ENCODE measurements around the gene SMURF1. TPM values are rescaled to one million over a fixed set of nuclear protein-coding genes. Genes with fewer than 3 reads are reported as not detected.
A peak's percentile ranks its signal among the peaks of the same experiment; 100 is the strongest.

Gene SMURF1
- total and polyA plus RNA-seq, 2 donors (not counting 1 experiment from before 2014, with no cell fraction given) = 17.2 to 18.7 TPM

GRCh38 chr7:99109108-99110051 is 34.5 kb downstream of the SMURF1 start:
- no peak overlapping the region for H3K4me3 ChIP-seq (replicated peaks in 1 of 4; ENCODE audit: control extremely low read depth in 1 of 4, insufficient read depth in 1 of 4, low read depth in 3 of 4, low read length in 4 of 4)
- peaks cover 2% of the 10 kb centered on the region for H4K20me1 ChIP-seq (ENCODE audit: control insufficient read depth, extremely low read depth, insufficient read depth, low read length)
- TF ChIP-seq EZH2 (IDR thresholded peaks at IDR 0.05; ENCODE audit: low read length, missing control alignments) = no peak
- TF ChIP-seq CTCF (conservative IDR thresholded peaks at IDR 0.05 in 1 of 2, IDR thresholded peaks at IDR 0.05 in 1 of 2; ENCODE audit: low read depth in 1 of 2, low read length in 2 of 2) = no peak
- H2AFZ ChIP-seq (ENCODE audit: low read length) = no peak overlapping the region
- H3K4me1 ChIP-seq (ENCODE audit: control insufficient read depth, extremely low read depth, insufficient read depth, low read length) = peaks cover 35% of the 10 kb centered on the region
- H3K79me2 ChIP-seq (ENCODE audit: control insufficient read depth, insufficient read depth, low read length) = peaks cover 82% of the 10 kb centered on the region
- H3K27ac ChIP-seq (ENCODE audit: insufficient read depth, low read length) = peak overlapping the region; percentile 78
- H3K27me3 ChIP-seq (ENCODE audit: control insufficient read depth, insufficient read depth, low read length) = no peaks in the 10 kb centered on the region
- no peaks in the 10 kb centered on the region for H3K9me3 ChIP-seq (ENCODE audit: control insufficient read depth, insufficient read depth, low read depth, low read length)
- peak; percentile 48 to 65 for DNase-seq (ENCODE audit: low read depth in 2 of 2)
- H3K36me3 ChIP-seq (ENCODE audit: control insufficient read depth, insufficient read depth, low read length) = no peaks in the 10 kb centered on the region
- peak overlapping the region; percentile 71 for H3K4me2 ChIP-seq (ENCODE audit: extremely low read depth, insufficient read depth, low read length)
- H3K9ac ChIP-seq (ENCODE audit: insufficient read depth, low read length) = no peak overlapping the region

- peak overlapping the region; percentile 71 for H3K4me2 ChIP-seq (ENCODE audit: extremely low read depth, insufficient read depth, low read length)
- peak in 1 of 2 donors; percentile 67 for DNase-seq (ENCODE audit: low read depth in 2 of 2)
- no peak overlapping the region for H3K4me3 ChIP-seq (replicated peaks in 1 of 4; ENCODE audit: control extremely low read depth in 1 of 4, insufficient read depth in 1 of 4, low read depth in 3 of 4, low read length in 4 of 4)
- TF ChIP-seq CTCF (conservative IDR thresholded peaks at IDR 0.05 in 1 of 2, IDR thresholded peaks at IDR 0.05 in 1 of 2; ENCODE audit: low read depth in 1 of 2, low read length in 2 of 2) (no peak), EZH2 (IDR thresholded peaks at IDR 0.05; ENCODE audit: low read length, missing control alignments) (no peak)
- peaks cover 78% of the 10 kb centered on the region for H3K79me2 ChIP-seq (ENCODE audit: control insufficient read depth, insufficient read depth, low read length)
- no peak overlapping the region for H3K9ac ChIP-seq (ENCODE audit: insufficient read depth, low read length)
- H3K9me3 ChIP-seq (ENCODE audit: control insufficient read depth, insufficient read depth, low read depth, low read length) = no peaks in the 10 kb centered on the region
- H3K27ac ChIP-seq (ENCODE audit: insufficient read depth, low read length) = peak overlapping the region; percentile 78
- peaks cover 2% of the 10 kb centered on the region for H4K20me1 ChIP-seq (ENCODE audit: control insufficient read depth, extremely low read depth, insufficient read depth, low read length)
- H3K36me3 ChIP-seq (ENCODE audit: control insufficient read depth, insufficient read depth, low read length) = no peaks in the 10 kb centered on the region
- H2AFZ ChIP-seq (ENCODE audit: low read length) = no peak overlapping the region
- H3K4me1 ChIP-seq (ENCODE audit: control insufficient read depth, extremely low read depth, insufficient read depth, low read length) = peaks cover 36% of the 10 kb centered on the region
- H3K27me3 ChIP-seq (ENCODE audit: control insufficient read depth, insufficient read depth, low read length) = no peaks in the 10 kb centered on the region
Observed at GRCh38 chr7:99108613-99109012, 35.3 kb downstream of the SMURF1 start.

- Histone ChIP-seq H3K27me3 (ENCODE audit: control insufficient read depth, insufficient read depth, low read length) (no peaks in the 10 kb centered on the region), H3K36me3 (ENCODE audit: control insufficient read depth, insufficient read depth, low read length) (no peaks in the 10 kb centered on the region), H3K4me1 (ENCODE audit: control insufficient read depth, extremely low read depth, insufficient read depth, low read length) (peaks cover 37% of the 10 kb centered on the region), H3K9me3 (ENCODE audit: control insufficient read depth, insufficient read depth, low read depth, low read length) (no peaks in the 10 kb centered on the region), H3K9ac (ENCODE audit: insufficient read depth, low read length) (no peak overlapping the region), H3K79me2 (ENCODE audit: control insufficient read depth, insufficient read depth, low read length) (peaks cover 67% of the 10 kb centered on the region), H3K4me2 (ENCODE audit: extremely low read depth, insufficient read depth, low read length) (no peak overlapping the region), H4K20me1 (ENCODE audit: control insufficient read depth, extremely low read depth, insufficient read depth, low read length) (peaks cover 2% of the 10 kb centered on the region), H2AFZ (ENCODE audit: low read length) (no peak overlapping the region), H3K27ac (ENCODE audit: insufficient read depth, low read length) (peak overlapping the region; percentile 32), H3K4me3 (replicated peaks in 1 of 4; ENCODE audit: control extremely low read depth in 1 of 4, insufficient read depth in 1 of 4, low read depth in 3 of 4, low read length in 4 of 4) (no peak overlapping the region)
- DNase-seq (ENCODE audit: low read depth in 2 of 2) = peak in 1 of 2 donors; percentile 59
- no peak for TF ChIP-seq CTCF (conservative IDR thresholded peaks at IDR 0.05 in 1 of 2, IDR thresholded peaks at IDR 0.05 in 1 of 2; ENCODE audit: low read depth in 1 of 2, low read length in 2 of 2)
- TF ChIP-seq EZH2 (IDR thresholded peaks at IDR 0.05; ENCODE audit: low read length, missing control alignments) = no peak
Observed at GRCh38 chr7:99106821-99107241, 37.1 kb downstream of the SMURF1 start.
